ENCODE measurements around the gene GIPC2.

DNA sequence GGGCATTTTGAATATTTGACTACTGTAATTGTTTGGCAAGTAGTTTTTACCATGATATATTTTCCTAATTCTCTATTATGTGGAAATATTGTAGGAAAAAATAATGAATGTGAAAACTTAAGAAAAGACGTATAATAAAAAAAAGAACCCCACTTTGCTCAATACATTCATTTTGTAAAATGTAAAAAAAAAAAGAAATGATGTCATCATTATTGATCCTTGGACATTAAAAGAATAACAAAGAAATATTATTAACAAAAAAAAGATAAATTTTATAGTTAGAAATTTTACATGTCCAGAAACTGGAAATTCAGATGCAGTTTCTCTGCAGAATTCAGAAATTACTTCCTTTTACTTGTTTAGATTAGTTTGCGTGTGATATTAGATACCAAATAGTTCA is 5.2 kb downstream of the GIPC2 start:
- TF ChIP-seq, protein P1, sequence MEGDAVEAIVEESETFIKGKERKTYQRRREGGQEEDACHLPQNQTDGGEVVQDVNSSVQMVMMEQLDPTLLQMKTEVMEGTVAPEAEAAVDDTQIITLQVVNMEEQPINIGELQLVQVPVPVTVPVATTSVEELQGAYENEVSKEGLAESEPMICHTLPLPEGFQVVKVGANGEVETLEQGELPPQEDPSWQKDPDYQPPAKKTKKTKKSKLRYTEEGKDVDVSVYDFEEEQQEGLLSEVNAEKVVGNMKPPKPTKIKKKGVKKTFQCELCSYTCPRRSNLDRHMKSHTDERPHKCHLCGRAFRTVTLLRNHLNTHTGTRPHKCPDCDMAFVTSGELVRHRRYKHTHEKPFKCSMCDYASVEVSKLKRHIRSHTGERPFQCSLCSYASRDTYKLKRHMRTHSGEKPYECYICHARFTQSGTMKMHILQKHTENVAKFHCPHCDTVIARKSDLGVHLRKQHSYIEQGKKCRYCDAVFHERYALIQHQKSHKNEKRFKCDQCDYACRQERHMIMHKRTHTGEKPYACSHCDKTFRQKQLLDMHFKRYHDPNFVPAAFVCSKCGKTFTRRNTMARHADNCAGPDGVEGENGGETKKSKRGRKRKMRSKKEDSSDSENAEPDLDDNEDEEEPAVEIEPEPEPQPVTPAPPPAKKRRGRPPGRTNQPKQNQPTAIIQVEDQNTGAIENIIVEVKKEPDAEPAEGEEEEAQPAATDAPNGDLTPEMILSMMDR (conservative IDR thresholded peaks at IDR 0.05; ENCODE audit: low read depth, low read length), result no peak
- no peak for TF ChIP-seq POLR2A (IDR thresholded peaks at IDR 0.05; ENCODE audit: low read depth, low read length)

Data from IMR-90 (cell line).